Sigmoid colon (tissue), 4 donors: ENCODE results near the gene SYT11.

ENCODE experiments used
- CTCF ChIP-seq, 4 experiments: fragments of 450-650 bp in 3 of 4; fragments of 200-600 bp in 1 of 4; IDR thresholded peaks; one replicate each; pipeline ENCODE4 v1.5.1; 2016 to 2019; ENCODE audit warnings: antibody characterized with exemption in 4 of 4, mild to moderate bottlenecking in 3 of 4, moderate library complexity in 2 of 4
- POLR2A ChIP-seq, 2 donors: fragments of 450-650 bp; IDR thresholded peaks; one replicate each; pipeline ENCODE4 v1.6.1; 2016; ENCODE audit warnings: antibody characterized with exemption in 2 of 2, mild to moderate bottlenecking in 2 of 2, moderate library complexity in 2 of 2
- POLR2AphosphoS5 ChIP-seq, 4 donors: sonication (generic); formaldehyde crosslinking; IDR thresholded peaks; one replicate each; pipeline ENCODE4 v1.6.1; 2017; ENCODE audit warnings: antibody characterized with exemption in 4 of 4

GRCh38 chr1:155859234-155859829 lies at the start of gene SYT11:
- no peak for TF ChIP-seq CTCF (IDR thresholded peaks at IDR 0.05)
- TF ChIP-seq POLR2A (IDR thresholded peaks at IDR 0.05) = no peak
- TF ChIP-seq POLR2AphosphoS5 (IDR thresholded peaks at IDR 0.05) = peak in 3 of 4 donors; percentile 16 to 70 (median 49)
